Pancreas (tissue), 10 donors: ENCODE results near the gene PNMA8A. TPM values are rescaled to one million over a fixed set of nuclear protein-coding genes. Genes with fewer than 3 reads are reported as not detected.

Experiments used
- ATAC-seq, 4 donors: fragments of 200-7000 bp; cut with Tn5 transposase; one replicate each; pipeline versions ENCODE4 v1.8.0 to v1.9.1; 2020; ENCODE audit warnings: mild to moderate bottlenecking in 4 of 4, moderate library complexity in 4 of 4
- DNase-seq, 6 donors: peaks; one replicate each; pipeline ENCODE4 v3.0.0-alpha.2; 2020
- FAIRE-seq: peaks from 2 replicates; lab custom pipeline; 2012; peaks lifted over from hg19 to GRCh38; lab: Jason Lieb, UNC
- H3K27ac ChIP-seq, 4 donors: fragments of 200-600 bp; sonication (generic); 1 replicate in 3 of 4; 2 replicates in 1 of 4; pipeline versions ENCODE4 v1.5.0 to v1.8.0; 2020
- H3K27me3 ChIP-seq, 4 donors: fragments of 200-600 bp; one replicate each; pipeline ENCODE4 v1.8.0; 2021
- H3K36me3 ChIP-seq, 3 donors: fragments of 200-600 bp; sonication (generic) in 1 of 3; one replicate each; pipeline versions ENCODE4 v1.5.0 to v1.8.0; 2020 to 2021
- H3K4me1 ChIP-seq, 3 donors: fragments of 200-600 bp; one replicate each; pipeline ENCODE4 v1.8.0; 2021
- H3K4me3 ChIP-seq, 4 donors: fragments of 200-600 bp; sonication (generic) in 2 of 4; one replicate each; pipeline versions ENCODE4 v1.5.0 to v1.8.0; 2020 to 2021
- H3K9me3 ChIP-seq, 4 donors: fragments of 200-600 bp; one replicate each; pipeline ENCODE4 v1.8.0; 2021
- WGBS, 2 donors: extraction: QIAGEN DNeasy Blood & Tissue Kit; methylation state at CpG; one replicate each; pipeline ENCODE4 v1.1.7; 2013; 5-methylcytosine and 5-hydroxymethylcytosine counted together
- intact Hi-C, 3 donors: fragments of 100-400 bp; cut with DNase I; formaldehyde crosslinking; loops; one replicate each; pipeline versions ENCODE4 v1.11.1 to v1.14.2; 2022
- polyA plus RNA-seq, 2 donors: library from polyadenylated mRNA; stranded (reverse); fragments of 200-250 nt; gene quantifications; one replicate each; pipeline ENCODE4 v1.2.3, GENCODE V29; 2013
- total RNA-seq, 6 donors: library from RNA; stranded (reverse); fragmentation: NEBNext Ultra II Directional in 4 of 6; extraction: Animal tissue kit (Norgen Biotek cat#: 25700) in 4 of 6; gene quantifications; one replicate each; pipeline versions ENCODE4 v1.2.1 to v1.2.4, GENCODE V29; 2021 to 2023
- TF ChIP-seq, protein P1 (sequence below), 4 donors: fragments of 200-600 bp; sonication (generic) in 3 of 4; IDR thresholded peaks; one replicate each; pipeline versions ENCODE4 v1.5.0 to v1.8.0; 2021; ENCODE audit warnings: antibody characterized with exemption in 4 of 4
- donor health status: healthy with polysubstance abuse.
- donor health status: DM: no; HTN: no; CAD: no; lungs with moderate emphysema.
- donor health status: DM: no; HTN: no; CAD: no.
- donor health status: control.
- donor health status: control.
- donor health status: Bipolar disorder and iron deficiency.
- donor health status: DM: yes; HTN: yes; CAD: no.
- donor health status: DM: no; HTN: no; CAD: no.
- donor health status: DM: no; HTN: no; CAD: no.
- donor health status: DM: yes; HTN: yes; CAD: no.

Gene PNMA8A
- total and polyA plus RNA-seq, 8 donors, result 2.4 to 8.9 (median 5.8) TPM

DNA sequence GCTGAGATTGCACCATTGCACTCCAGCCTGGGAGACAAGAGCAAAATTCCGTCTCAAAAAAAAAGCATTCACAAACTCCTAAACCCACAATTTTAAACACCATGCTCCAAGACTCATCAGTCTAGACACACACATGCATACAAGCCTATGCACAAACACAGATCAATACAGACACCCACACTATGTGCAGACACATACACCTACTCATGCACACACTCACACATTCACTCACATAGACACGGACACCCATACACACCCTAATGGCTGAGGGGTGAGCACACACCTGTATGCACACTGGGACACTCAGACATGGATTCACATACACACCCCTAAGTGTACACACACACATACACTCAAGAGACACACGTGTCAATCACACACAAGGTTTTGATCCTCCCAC is 15.0 kb upstream of the PNMA8A start:
- Histone ChIP-seq H3K27me3 (no peaks in the 10 kb centered on the region), H3K9me3 (no peaks in the 10 kb centered on the region), H3K4me1 (peaks cover 0 to 5% (median 5%) of the 10 kb centered on the region in 3 donors), H3K4me3 (no peak overlapping the region), H3K27ac (no peak overlapping the region), H3K36me3 (no peaks in the 10 kb centered on the region)
- ATAC-seq, result no peak
- no peak for FAIRE-seq
- intact Hi-C loops, result loop anchor here (5.0 kb wide), 3 partner anchors 84 to 94 kb away; no protein-coding TSS in a partner anchor
- TF ChIP-seq, protein P1, sequence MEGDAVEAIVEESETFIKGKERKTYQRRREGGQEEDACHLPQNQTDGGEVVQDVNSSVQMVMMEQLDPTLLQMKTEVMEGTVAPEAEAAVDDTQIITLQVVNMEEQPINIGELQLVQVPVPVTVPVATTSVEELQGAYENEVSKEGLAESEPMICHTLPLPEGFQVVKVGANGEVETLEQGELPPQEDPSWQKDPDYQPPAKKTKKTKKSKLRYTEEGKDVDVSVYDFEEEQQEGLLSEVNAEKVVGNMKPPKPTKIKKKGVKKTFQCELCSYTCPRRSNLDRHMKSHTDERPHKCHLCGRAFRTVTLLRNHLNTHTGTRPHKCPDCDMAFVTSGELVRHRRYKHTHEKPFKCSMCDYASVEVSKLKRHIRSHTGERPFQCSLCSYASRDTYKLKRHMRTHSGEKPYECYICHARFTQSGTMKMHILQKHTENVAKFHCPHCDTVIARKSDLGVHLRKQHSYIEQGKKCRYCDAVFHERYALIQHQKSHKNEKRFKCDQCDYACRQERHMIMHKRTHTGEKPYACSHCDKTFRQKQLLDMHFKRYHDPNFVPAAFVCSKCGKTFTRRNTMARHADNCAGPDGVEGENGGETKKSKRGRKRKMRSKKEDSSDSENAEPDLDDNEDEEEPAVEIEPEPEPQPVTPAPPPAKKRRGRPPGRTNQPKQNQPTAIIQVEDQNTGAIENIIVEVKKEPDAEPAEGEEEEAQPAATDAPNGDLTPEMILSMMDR (IDR thresholded peaks at IDR 0.05), result no peak
- DNase-seq, result no peak
- WGBS, 2 donors, result 67 to 77% methylated on average over 3 of the region's 3 CpGs

DNA sequence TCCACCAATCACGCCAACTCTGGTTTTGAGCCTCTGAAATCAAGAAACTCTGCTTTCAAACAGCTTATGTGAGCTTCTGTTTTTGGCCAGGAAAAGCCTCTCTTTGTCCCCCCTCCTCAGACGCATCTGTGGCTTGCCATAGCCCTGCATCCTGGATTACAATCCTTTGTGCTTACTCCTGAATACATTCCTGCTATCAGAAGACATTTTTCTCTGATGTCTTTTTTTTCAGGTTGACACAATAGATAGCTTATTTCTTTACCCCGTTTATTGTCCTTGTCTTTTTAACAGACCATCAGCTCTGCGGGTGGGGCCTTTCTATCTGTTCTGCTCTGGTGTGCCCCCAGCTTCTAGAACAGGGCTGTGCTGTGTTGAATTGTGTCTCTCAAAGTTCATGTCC is 13.3 kb upstream of the PNMA8A start:
- TF ChIP-seq, protein P1 (IDR thresholded peaks at IDR 0.05), result no peak
- H3K4me1 ChIP-seq, result peaks cover 0 to 5% (median 5%) of the 10 kb centered on the region in 3 donors
- no peaks in the 10 kb centered on the region for H3K36me3 ChIP-seq
- no peaks in the 10 kb centered on the region for H3K9me3 ChIP-seq
- no peak overlapping the region for H3K27ac ChIP-seq
- 57 to 64% methylated on average over 4 of the region's 4 CpGs for WGBS, 2 donors
- ATAC-seq (no peak), FAIRE-seq (no peak), DNase-seq (no peak)
- H3K4me3 ChIP-seq, result no peak overlapping the region
- intact Hi-C loops, result loop anchor here (5.0 kb wide), 3 partner anchors 82 to 92 kb away; no protein-coding TSS in a partner anchor
- H3K27me3 ChIP-seq, result no peaks in the 10 kb centered on the region

DNA sequence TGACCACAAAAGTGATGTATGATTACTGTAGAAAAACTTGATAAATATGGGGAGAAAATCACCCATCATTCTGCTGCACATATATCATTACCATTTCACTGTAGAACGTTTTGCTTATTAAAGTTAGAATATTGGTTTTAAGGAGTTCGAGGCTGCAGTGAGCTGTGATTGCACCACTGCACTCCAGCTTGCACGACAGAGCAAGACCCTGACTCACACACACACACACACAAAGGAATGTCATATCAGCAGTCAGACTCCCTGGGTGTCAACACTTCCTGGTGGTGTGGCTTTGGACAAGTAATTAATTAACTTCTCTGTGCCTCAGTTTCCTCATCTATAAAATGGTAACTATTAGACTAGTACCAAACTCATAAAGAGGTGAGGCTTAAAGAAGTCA is 11.3 kb upstream of the PNMA8A start:
- FAIRE-seq (no peak), DNase-seq (no peak), ATAC-seq (no peak)
- Histone ChIP-seq H3K36me3 (no peaks in the 10 kb centered on the region), H3K9me3 (no peaks in the 10 kb centered on the region), H3K27me3 (no peaks in the 10 kb centered on the region), H3K27ac (no peak overlapping the region), H3K4me1 (peaks cover 0 to 4% (median 4%) of the 10 kb centered on the region in 3 donors), H3K4me3 (no peak overlapping the region)
- WGBS, 2 donors, result 20 to 27% methylated on average over 3 of the region's 3 CpGs
- intact Hi-C loops, result no loop called here
- TF ChIP-seq, protein P1 (IDR thresholded peaks at IDR 0.05), result no peak

DNA sequence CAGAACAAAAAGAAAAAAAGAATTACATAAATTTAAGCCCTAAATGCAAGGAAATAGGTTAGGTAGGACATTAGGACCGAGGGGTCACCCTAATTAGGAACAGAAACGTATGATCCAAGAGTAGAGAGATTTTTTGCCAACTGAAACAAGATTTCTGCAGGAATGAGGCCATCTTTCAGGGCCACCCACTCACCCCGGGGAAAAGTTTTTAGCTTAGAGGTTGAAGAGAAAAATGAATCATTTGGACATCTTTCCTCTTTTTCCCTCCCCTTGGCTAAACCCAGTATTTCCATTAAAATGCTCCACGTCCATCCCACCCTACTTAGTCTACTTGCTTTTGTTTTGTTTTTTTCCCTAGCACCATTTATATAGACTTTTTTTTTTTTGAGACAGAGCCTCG is 10.6 kb upstream of the PNMA8A start:
- Histone ChIP-seq H3K27ac (no peak overlapping the region), H3K36me3 (no peaks in the 10 kb centered on the region), H3K9me3 (no peaks in the 10 kb centered on the region), H3K4me3 (no peak overlapping the region), H3K27me3 (no peaks in the 10 kb centered on the region), H3K4me1 (no peaks in the 10 kb centered on the region)
- peak in 2 of 4 donors; percentile 30 to 53 for ATAC-seq
- TF ChIP-seq, protein P1 (IDR thresholded peaks at IDR 0.05), result no peak
- intact Hi-C loops, result no loop called here
- DNase-seq, result no peak
- no peak for FAIRE-seq
- 50 to 69% methylated on average over 5 of the region's 5 CpGs for WGBS, 2 donors

DNA sequence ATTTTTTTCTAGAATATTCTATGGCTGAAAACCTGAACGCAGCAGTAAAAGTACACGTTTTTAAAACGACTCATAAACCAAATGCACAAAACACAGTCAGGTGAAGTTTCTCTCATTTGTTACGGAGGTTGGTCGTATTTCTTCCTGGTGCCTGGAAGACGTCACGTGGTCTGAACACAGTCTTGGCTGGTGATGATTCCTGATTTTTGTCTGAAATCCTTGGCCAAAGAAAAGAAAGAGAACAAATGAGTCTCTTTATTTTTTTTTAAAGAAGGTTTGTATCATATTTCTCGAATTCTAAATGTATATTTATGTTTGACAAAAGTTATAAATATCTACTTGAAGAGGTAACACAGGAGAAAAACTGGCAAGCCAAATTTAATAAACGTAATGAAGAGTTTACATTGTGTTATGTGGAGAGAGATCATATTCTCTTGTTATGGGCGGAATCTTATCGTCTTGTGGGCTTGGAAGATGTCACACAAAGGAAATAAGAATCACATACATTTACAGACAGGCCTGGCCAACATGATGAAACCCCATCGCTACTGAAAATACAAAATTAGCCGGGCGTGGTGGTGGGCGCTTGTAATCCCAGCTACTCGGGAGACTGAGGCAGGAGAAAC is 10.0 kb upstream of the PNMA8A start:
- FAIRE-seq, result no peak
- Histone ChIP-seq H3K27me3 (no peaks in the 10 kb centered on the region), H3K27ac (no peak overlapping the region), H3K36me3 (no peaks in the 10 kb centered on the region), H3K4me3 (no peak overlapping the region), H3K4me1 (no peaks in the 10 kb centered on the region), H3K9me3 (no peaks in the 10 kb centered on the region)
- WGBS, 2 donors, result 57 to 70% methylated on average over 16 of the region's 16 CpGs
- intact Hi-C loops, result no loop called here
- no peak for DNase-seq
- TF ChIP-seq, protein P1 (IDR thresholded peaks at IDR 0.05), result no peak
- ATAC-seq, result no peak
